HG02870 (cell line): ENCODE measurements around the gene CSPG4.
"Not testable (repeated sequence)": the region's sequence is repeated elsewhere in the genome, so short reads cannot be mapped to it uniquely, and the experiment has no call there.

Experiments used
- ATAC-seq: cut with Tn5 transposase; IDR thresholded peaks from one replicate; pipeline ENCODE4 v1.9.1; 2021; ENCODE audit warnings: mild to moderate bottlenecking, moderate library complexity; ENCODE audit not compliant: unreplicated experiment

Gene CSPG4

GRCh38 chr15:75649848-75650247, 62.8 kb downstream of the CSPG4 start:
- ATAC-seq = no peak

- no peak for ATAC-seq
Observed at GRCh38 chr15:75649045-75649761, 63.4 kb downstream of the CSPG4 start.

DNA sequence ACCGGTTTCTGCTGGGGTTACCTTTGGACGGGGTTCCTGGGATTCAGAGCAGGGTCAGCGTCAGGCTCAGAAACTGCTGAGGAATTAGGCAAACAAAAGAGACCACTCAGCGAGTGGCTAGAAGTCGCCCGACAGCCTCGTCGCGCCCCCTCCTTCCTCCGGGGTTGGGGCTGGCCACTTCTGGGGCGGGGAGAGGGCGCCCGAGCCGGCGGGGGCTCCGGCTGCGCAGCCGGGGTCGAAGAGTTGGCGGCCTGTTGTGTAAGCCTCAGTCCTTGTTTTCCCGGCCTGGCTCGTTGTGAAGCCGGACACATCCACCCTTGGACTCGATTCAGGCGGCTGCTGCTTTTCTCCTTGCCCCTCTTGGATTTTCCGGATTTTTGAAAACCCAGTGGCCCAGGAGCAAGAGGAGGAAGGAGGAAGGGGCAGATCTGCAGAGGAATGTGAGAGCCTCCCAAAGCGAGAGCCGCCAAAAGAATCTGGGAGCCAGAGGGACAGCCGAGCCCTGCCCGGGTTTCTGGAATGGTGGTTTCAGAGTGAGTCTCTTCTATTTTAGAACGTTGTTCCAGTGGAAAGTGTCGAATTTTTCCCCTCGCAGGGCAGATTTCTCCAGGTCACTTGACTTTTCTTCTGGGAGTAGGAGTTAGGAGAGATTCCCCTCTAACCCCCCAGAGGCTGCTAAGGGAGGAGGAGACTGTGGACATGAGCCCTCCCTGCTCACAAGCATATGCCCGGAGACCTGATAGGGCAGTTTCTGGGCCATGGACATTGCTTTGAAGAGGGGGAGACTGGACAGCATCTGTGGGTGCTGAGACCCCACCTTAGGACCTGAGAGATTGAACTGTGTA, 64.3 kb downstream of the CSPG4 start:
- ATAC-seq = no peak

DNA sequence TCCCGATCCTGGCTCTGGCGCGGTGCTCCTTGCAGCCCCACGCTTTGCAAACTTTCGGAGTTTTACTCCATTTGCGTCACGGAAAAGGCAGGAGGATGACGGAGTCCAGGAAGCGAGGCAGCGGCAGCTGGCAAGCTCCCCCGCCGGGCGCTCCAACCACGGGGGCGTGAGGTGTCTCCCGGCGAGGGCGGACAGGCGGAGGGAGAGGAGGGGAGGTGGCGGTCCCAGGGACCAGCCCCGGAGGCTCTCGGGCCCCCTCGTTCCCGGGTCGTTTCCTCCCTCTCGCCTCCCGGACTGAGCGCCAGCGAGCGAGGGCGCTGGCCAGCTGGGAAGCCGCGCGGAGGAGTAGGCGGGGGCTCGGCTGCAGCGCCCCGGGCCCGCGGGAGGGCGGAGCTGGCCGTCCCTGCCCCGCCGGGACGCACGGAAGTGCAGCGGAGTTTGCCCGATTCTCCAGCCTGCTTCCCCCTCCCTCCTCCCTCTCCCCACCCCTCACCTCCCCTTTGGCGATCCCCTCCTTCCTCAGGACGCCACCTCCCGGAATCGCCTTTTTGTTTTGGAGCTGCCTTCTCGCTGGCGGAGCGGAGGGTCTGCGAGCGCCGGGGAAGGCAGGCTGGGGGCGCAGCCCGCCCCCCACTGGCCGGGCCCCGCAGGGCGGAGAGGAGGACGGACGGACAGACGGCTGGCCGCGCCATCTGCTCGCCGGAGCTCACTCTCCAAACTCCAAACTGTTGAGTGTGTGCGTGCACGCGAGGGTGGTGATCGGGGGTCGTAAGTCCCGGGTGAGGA, 65.1 kb downstream of the CSPG4 start, which contains the start of gene SNX33:
TSS of gene SNX33 (plus strand) at position 543 of the 786 bp plus-strand sequence. CDS start 1,191 bp downstream, outside the sequence.
- no peak for ATAC-seq

GRCh38 chr15:75646944-75647364, 65.7 kb downstream of the CSPG4 start:
- no peak for ATAC-seq

- no peak for ATAC-seq
Observed at GRCh38 chr15:75646112-75646943, 66.3 kb downstream of the CSPG4 start.

DNA sequence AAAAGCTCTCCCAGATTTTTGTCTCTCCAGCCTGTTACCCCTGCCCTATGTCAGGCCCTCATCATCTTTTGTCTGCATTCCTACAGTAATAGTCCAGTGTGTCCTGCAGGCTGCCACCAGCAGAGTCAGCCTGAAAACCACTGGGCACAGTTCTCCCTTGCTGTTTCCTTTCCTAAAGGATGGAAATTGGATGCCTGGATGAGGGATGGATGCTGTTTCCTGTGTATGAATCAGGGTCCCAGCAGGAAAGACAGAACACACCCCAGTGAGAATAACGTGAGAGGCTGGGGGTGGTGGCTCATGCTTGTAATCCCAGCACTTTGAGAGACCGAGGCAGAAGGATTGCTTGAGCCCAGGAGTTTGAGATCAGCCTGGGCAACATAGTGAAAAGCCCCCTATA, 68.3 kb downstream of the CSPG4 start:
- ATAC-seq = no peak

GRCh38 chr15:75641603-75642002, 71.0 kb downstream of the CSPG4 start:
- ATAC-seq = no peak

- ATAC-seq = no peak
Observed at GRCh38 chr15:75641179-75641503, 71.5 kb downstream of the CSPG4 start.

DNA sequence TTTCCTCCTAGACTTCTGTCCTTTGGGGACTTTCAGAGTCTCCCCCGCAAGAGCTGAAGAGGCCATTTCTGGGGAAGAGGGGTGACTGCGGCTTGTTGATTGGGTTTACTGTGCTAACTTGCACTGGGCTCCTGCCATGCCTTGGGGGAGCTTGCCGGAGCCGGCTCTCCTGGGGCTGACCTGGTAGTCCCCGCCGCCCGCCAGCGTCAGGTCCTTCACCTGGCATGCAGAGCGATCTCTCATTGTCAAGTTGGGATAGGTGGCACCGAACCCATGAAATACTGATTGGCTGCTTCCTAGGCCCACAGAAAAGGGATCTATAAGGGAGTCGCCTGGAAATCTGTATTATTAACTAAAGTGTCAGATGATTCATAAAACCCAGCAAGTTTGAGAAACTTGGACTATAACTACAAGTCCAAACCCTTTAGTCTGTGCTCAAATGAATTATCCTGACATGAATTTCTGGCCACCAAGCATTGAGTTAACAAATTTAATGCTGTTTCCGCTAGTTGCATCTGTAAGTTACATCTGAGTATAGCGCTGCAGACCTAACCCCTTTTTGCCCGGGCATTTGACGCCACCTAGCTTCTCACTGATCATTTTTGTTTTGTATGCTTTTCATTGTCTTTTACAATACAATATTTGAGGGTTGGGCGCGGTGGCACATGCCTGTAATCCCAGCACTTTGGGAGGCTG, 72.0 kb downstream of the CSPG4 start:
- ATAC-seq = peak; percentile 25

DNA sequence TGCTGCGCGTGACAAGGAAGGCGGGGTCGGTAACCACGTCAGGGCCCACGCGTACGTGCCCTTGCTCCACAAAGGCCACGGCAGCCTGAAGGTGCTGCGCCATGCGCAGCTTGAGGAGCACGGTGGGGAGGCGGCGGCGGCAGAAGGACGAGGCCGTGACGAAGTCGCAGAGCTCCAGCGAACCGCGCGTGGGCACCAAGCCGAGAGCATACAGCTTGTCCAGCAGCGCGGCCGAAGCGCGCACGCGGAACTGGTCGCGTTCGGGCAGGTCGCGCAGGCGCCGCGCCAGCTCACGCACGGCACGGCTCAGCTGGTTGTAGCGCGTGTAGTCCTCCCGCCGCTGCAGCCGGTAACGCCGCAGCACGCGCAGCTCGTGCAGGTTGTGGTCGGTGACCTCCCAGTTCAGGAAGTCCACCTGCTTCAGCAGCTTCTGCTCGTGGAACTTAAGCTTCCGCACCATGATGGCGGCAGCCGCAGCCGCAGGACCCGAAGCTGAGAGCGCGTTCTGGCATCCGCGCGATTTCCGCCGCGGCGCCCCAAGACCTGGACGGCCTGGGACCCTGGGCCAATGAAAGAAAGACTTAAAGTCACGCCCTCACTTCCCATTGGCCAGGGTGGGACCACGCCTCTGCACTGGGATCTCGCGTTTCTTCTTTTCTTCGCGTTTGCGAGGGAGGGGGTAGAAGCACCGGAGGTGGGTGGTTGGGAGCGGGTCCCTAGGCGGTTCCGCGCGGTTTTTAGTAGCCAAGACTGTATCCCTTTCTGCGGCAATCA, 72.8 kb downstream of the CSPG4 start, which contains the start of gene IMP3:
TSS of gene IMP3 (minus strand) at position 516 of the 774 bp plus-strand sequence. CDS start at position 460, 56 bp downstream.
- peak; percentile 89 for ATAC-seq

- ATAC-seq = no peak
Observed at GRCh38 chr15:75639191-75639708, 73.4 kb downstream of the CSPG4 start.

GRCh38 chr15:75637245-75638009, 75.2 kb downstream of the CSPG4 start:
- no peak for ATAC-seq

GRCh38 chr15:75636026-75636425, 76.6 kb downstream of the CSPG4 start:
- no peak for ATAC-seq

DNA sequence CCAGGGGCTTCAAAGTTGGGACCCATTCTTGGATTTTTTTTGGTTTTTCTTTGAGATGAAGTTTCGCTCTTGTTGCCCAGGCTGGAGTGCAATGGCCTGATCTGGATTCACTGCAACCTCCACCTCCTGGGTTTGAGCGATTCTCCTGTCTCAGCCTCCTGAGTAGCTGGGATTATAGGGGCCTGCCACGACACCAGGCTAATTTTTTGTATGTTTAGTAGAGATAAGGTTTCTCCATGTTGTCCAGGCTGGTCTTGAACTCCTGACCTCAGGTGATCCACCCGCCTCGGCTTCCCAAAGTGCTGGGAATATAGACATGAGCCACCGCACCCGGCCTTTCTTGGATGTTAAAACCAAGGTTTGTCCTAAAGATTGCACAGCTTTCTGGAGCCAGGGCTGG, 78.7 kb downstream of the CSPG4 start:
- not testable (repeated sequence) for ATAC-seq

DNA sequence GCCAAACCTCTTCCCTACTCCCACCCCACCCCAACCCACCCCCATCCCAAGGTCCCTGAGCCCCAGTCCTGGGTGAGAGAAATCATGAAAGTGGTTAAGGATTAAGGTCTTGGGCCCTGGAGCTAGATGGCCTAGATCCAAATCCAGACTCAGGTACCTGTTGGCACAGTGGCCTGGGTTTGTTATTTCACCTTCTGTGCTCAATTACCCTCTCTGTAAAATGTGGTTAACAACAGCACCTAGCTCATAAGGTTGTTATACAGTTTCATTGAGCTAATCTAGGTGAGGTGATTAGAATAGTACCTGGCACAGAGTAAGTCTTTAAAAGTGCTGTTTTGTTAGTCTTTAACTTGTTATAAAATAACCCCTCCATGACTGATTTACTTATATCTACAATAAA, 80.7 kb downstream of the CSPG4 start:
- no peak for ATAC-seq

- ATAC-seq = peak; percentile 74
Observed at GRCh38 chr15:75625542-75626347, 86.9 kb downstream of the CSPG4 start, which contains the start of gene SNUPN. SNUPN (minus strand) TSS chr15:75625725; CDS start chr15:75621051, 4,674 bp downstream.
